Fibroblast of lung (primary cell): ENCODE results near the gene TCP11. TPM values are rescaled to one million over a fixed set of nuclear protein-coding genes. Genes with fewer than 3 reads are reported as not detected.

Source experiments
- DNase-seq, 2 donors: peaks; one replicate each; pipeline versions ENCODE4 v3.0.0 to v3.0.0-alpha.2; 2010; ENCODE audit warnings: low read depth in 2 of 2
- H2AFZ ChIP-seq: 2 replicates; pipeline ENCODE4 v1.5.1; 2012; ENCODE audit warnings: low read length, control low read depth, inconsistent platforms
- H3K27ac ChIP-seq: 2 replicates; pipeline ENCODE4 v1.5.1; 2011; ENCODE audit warnings: low read length, control low read depth; ENCODE audit not compliant: insufficient read depth
- H3K27me3 ChIP-seq: 2 replicates; pipeline ENCODE4 v1.5.1; 2011; ENCODE audit warnings: mild to moderate bottlenecking, low read length; ENCODE audit not compliant: control insufficient read depth, insufficient read depth
- H3K36me3 ChIP-seq: 2 replicates; pipeline ENCODE4 v1.5.1; 2011; ENCODE audit warnings: low read length; ENCODE audit not compliant: control insufficient read depth, insufficient read depth
- H3K4me1 ChIP-seq: 2 replicates; pipeline ENCODE4 v1.5.1; 2011; ENCODE audit warnings: low read length; ENCODE audit not compliant: control insufficient read depth, insufficient read depth; ENCODE audit errors: extremely low read depth
- H3K4me2 ChIP-seq: 2 replicates; pipeline ENCODE4 v1.5.1; 2011; ENCODE audit warnings: low read length, control low read depth; ENCODE audit not compliant: insufficient read depth; ENCODE audit errors: extremely low read depth
- H3K4me3 ChIP-seq, 4 experiments: fragments of 200-600 bp in 1 of 4; sonication (generic) in 1 of 4; replicated peaks in 1 of 4; 2 replicates each; pipeline ENCODE4 v1.5.1; 2011 to 2016; ENCODE audit warnings: low read length in 4 of 4, low read depth in 3 of 4, mild to moderate bottlenecking in 3 of 4, control low read depth in 2 of 4, inconsistent platforms in 1 of 4, mixed read lengths in 1 of 4; ENCODE audit not compliant: insufficient read depth in 1 of 4; ENCODE audit errors: control extremely low read depth in 1 of 4
- H3K79me2 ChIP-seq: 2 replicates; pipeline ENCODE4 v1.5.1; 2012; ENCODE audit warnings: mild to moderate bottlenecking, low read length, inconsistent platforms; ENCODE audit not compliant: control insufficient read depth, insufficient read depth
- H3K9ac ChIP-seq: 2 replicates; pipeline ENCODE4 v1.5.1; 2011; ENCODE audit warnings: mild to moderate bottlenecking, low read length, control low read depth; ENCODE audit not compliant: insufficient read depth
- H3K9me3 ChIP-seq: 2 replicates; pipeline ENCODE4 v1.5.1; 2012; ENCODE audit warnings: low read depth, low read length; ENCODE audit not compliant: control insufficient read depth, insufficient read depth
- H4K20me1 ChIP-seq: 2 replicates; pipeline ENCODE4 v1.5.1; 2011; ENCODE audit warnings: low read length; ENCODE audit not compliant: control insufficient read depth, insufficient read depth; ENCODE audit errors: extremely low read depth
- CTCF ChIP-seq, 2 donors: IDR thresholded peaks in 1 of 2; conservative IDR thresholded peaks in 1 of 2; 1 replicate in 1 of 2; 2 replicates in 1 of 2; pipeline ENCODE4 v1.5.1; 2011 to 2012; ENCODE audit warnings: low read length in 2 of 2, control low read depth in 1 of 2, inconsistent platforms in 1 of 2, low read depth in 1 of 2, mild to moderate bottlenecking in 1 of 2
- EZH2 ChIP-seq: IDR thresholded peaks from 2 replicates; pipeline ENCODE4 v1.5.1; 2012; ENCODE audit warnings: low read length, control low read depth, mild to moderate bottlenecking; ENCODE audit errors: missing control alignments
- polyA plus RNA-seq, 2 donors: library from polyadenylated mRNA; depleted of rRNA in 1 of 2; stranded (reverse) in 1 of 2; unstranded in 1 of 2; fragments of >200 nt; gene quantifications; 2 replicates each; pipeline ENCODE4 v1.2.1, GENCODE V29; 2011 to 2012; ENCODE audit warnings: missing spikeins in 1 of 2
- total RNA-seq: library from RNA; depleted of rRNA; stranded (reverse); fragments of >200 nt; gene quantifications from 2 replicates; pipeline ENCODE4 v1.2.1, GENCODE V29; 2014

The TCP11 gene
- total and polyA plus RNA-seq, 2 donors (not counting 1 experiment from before 2014, with no cell fraction given): 0.17 to 0.24 TPM

- no peaks in the 10 kb centered on the region for H3K79me2 ChIP-seq
- H3K27ac ChIP-seq: no peak overlapping the region
- H3K36me3 ChIP-seq: no peaks in the 10 kb centered on the region
- no peaks in the 10 kb centered on the region for H3K9me3 ChIP-seq
- H2AFZ ChIP-seq: no peak overlapping the region
- no peak overlapping the region for H3K9ac ChIP-seq
- no peak for TF ChIP-seq CTCF (conservative IDR thresholded peaks at IDR 0.05 in 1 of 2, IDR thresholded peaks at IDR 0.05 in 1 of 2; ENCODE audit: low read depth in 1 of 2, low read length in 2 of 2)
- no peak for TF ChIP-seq EZH2
- H3K4me3 ChIP-seq: no peak overlapping the region
- DNase-seq: no peak
- no peaks in the 10 kb centered on the region for H3K27me3 ChIP-seq
- H3K4me2 ChIP-seq: no peak overlapping the region
- H4K20me1 ChIP-seq: no peaks in the 10 kb centered on the region
- H3K4me1 ChIP-seq: no peaks in the 10 kb centered on the region
Observed at GRCh38 chr6:35105078-35105477, 36.1 kb downstream of the TCP11 start.

GRCh38 chr6:35099116-35099515 lies 42.0 kb downstream of the TCP11 start:
- no peaks in the 10 kb centered on the region for H3K9me3 ChIP-seq
- no peak overlapping the region for H3K4me3 ChIP-seq
- H3K27ac ChIP-seq: no peak overlapping the region
- no peak for DNase-seq
- no peaks in the 10 kb centered on the region for H3K36me3 ChIP-seq
- H3K9ac ChIP-seq: no peak overlapping the region
- no peaks in the 10 kb centered on the region for H3K27me3 ChIP-seq
- no peak overlapping the region for H3K4me2 ChIP-seq
- H3K79me2 ChIP-seq: no peaks in the 10 kb centered on the region
- no peak overlapping the region for H2AFZ ChIP-seq
- H4K20me1 ChIP-seq: no peaks in the 10 kb centered on the region
- TF ChIP-seq EZH2: no peak
- no peak for TF ChIP-seq CTCF (conservative IDR thresholded peaks at IDR 0.05 in 1 of 2, IDR thresholded peaks at IDR 0.05 in 1 of 2; ENCODE audit: low read depth in 1 of 2, low read length in 2 of 2)
- no peaks in the 10 kb centered on the region for H3K4me1 ChIP-seq

GRCh38 chr6:35096129-35096862 lies 44.8 kb downstream of the TCP11 start:
- peak; percentile 72 to 92 for DNase-seq
- H3K4me3 ChIP-seq: no peak overlapping the region
- H3K9ac ChIP-seq: no peak overlapping the region
- peak overlapping the region; percentile 34 for H3K4me2 ChIP-seq
- TF ChIP-seq CTCF (conservative IDR thresholded peaks at IDR 0.05 in 1 of 2, IDR thresholded peaks at IDR 0.05 in 1 of 2; ENCODE audit: low read depth in 1 of 2, low read length in 2 of 2): no peak
- H3K27ac ChIP-seq: no peak overlapping the region
- H3K4me1 ChIP-seq: peaks cover 20% of the 10 kb centered on the region
- no peaks in the 10 kb centered on the region for H3K9me3 ChIP-seq
- no peak overlapping the region for H2AFZ ChIP-seq
- H3K79me2 ChIP-seq: no peaks in the 10 kb centered on the region
- no peaks in the 10 kb centered on the region for H4K20me1 ChIP-seq
- no peaks in the 10 kb centered on the region for H3K36me3 ChIP-seq
- H3K27me3 ChIP-seq: no peaks in the 10 kb centered on the region
